ENCODE data around the gene PRKD1. TPM values are rescaled to one million over a fixed set of nuclear protein-coding genes. Genes with fewer than 3 reads are reported as not detected.
"Not testable (repeated sequence)": the region's sequence is repeated elsewhere in the genome, so short reads cannot be mapped to it uniquely, and the experiment has no call there.

PRKD1 gene
- total and polyA plus RNA-seq, 2 donors = 2.5 to 5.6 TPM

- no peak overlapping the region for H3K4me3 ChIP-seq (ENCODE audit: low read length in 2 of 2)
- DNase-seq (ENCODE audit: low read depth in 6 of 9, low spot score in 9 of 9) = no peak
- 94% methylated on average over 4 of the region's 4 CpGs for WGBS
- H3K27me3 ChIP-seq (ENCODE audit: control insufficient read depth in 2 of 2, insufficient read depth in 1 of 2, low read length in 1 of 2) = no peaks in the 10 kb centered on the region
- no peak overlapping the region for H3K27ac ChIP-seq (ENCODE audit: low read depth in 1 of 2, low read length in 1 of 2)
- no peaks in the 10 kb centered on the region for H3K4me1 ChIP-seq (ENCODE audit: control insufficient read depth in 2 of 2, insufficient read depth in 2 of 2, low read length in 2 of 2)
- no peaks in the 10 kb centered on the region for H3K36me3 ChIP-seq (ENCODE audit: control insufficient read depth in 2 of 2, insufficient read depth in 2 of 2, low read length in 1 of 2)
- H3K9me3 ChIP-seq (ENCODE audit: control insufficient read depth in 2 of 2, insufficient read depth in 1 of 2, low read length in 1 of 2) = no peaks in the 10 kb centered on the region
Measured at GRCh38 chr14:29735459-29735858, 192.2 kb downstream of the PRKD1 start.

GRCh38 chr14:29734732-29735131 is 192.9 kb downstream of the PRKD1 start:
- Histone ChIP-seq H3K36me3 (ENCODE audit: control insufficient read depth in 2 of 2, insufficient read depth in 2 of 2, low read length in 1 of 2) (no peaks in the 10 kb centered on the region), H3K27ac (ENCODE audit: low read depth in 1 of 2, low read length in 1 of 2) (no peak overlapping the region), H3K9me3 (ENCODE audit: control insufficient read depth in 2 of 2, insufficient read depth in 1 of 2, low read length in 1 of 2) (no peaks in the 10 kb centered on the region), H3K4me1 (ENCODE audit: control insufficient read depth in 2 of 2, insufficient read depth in 2 of 2, low read length in 2 of 2) (no peaks in the 10 kb centered on the region), H3K27me3 (ENCODE audit: control insufficient read depth in 2 of 2, insufficient read depth in 1 of 2, low read length in 1 of 2) (no peaks in the 10 kb centered on the region), H3K4me3 (ENCODE audit: low read length in 2 of 2) (no peak overlapping the region)
- 82% methylated on average over 1 of the region's 1 CpG for WGBS
- no peak for DNase-seq (ENCODE audit: low read depth in 6 of 9, low spot score in 9 of 9)

GRCh38 chr14:29726560-29727331 is 200.9 kb downstream of the PRKD1 start:
- not testable (repeated sequence) for H3K27ac ChIP-seq (ENCODE audit: low read depth in 1 of 2, low read length in 1 of 2); DNase-seq (ENCODE audit: low read depth in 6 of 9, low spot score in 9 of 9); H3K27me3 ChIP-seq (ENCODE audit: control insufficient read depth in 2 of 2, insufficient read depth in 1 of 2, low read length in 1 of 2); H3K4me1 ChIP-seq (ENCODE audit: control insufficient read depth in 2 of 2, insufficient read depth in 2 of 2, low read length in 2 of 2); H3K36me3 ChIP-seq (ENCODE audit: control insufficient read depth in 2 of 2, insufficient read depth in 2 of 2, low read length in 1 of 2); H3K9me3 ChIP-seq (ENCODE audit: control insufficient read depth in 2 of 2, insufficient read depth in 1 of 2, low read length in 1 of 2); H3K4me3 ChIP-seq (ENCODE audit: low read length in 2 of 2)
- 94% methylated on average over 4 of the region's 4 CpGs for WGBS

- Histone ChIP-seq H3K27me3 (ENCODE audit: control insufficient read depth in 2 of 2, insufficient read depth in 1 of 2, low read length in 1 of 2) (no peaks in the 10 kb centered on the region), H3K4me1 (ENCODE audit: control insufficient read depth in 2 of 2, insufficient read depth in 2 of 2, low read length in 2 of 2) (no peaks in the 10 kb centered on the region), H3K27ac (ENCODE audit: low read depth in 1 of 2, low read length in 1 of 2) (no peak overlapping the region), H3K9me3 (ENCODE audit: control insufficient read depth in 2 of 2, insufficient read depth in 1 of 2, low read length in 1 of 2) (no peaks in the 10 kb centered on the region), H3K36me3 (ENCODE audit: control insufficient read depth in 2 of 2, insufficient read depth in 2 of 2, low read length in 1 of 2) (no peaks in the 10 kb centered on the region), H3K4me3 (ENCODE audit: low read length in 2 of 2) (no peak overlapping the region)
- WGBS = 73% methylated on average over 3 of the region's 3 CpGs
- DNase-seq (ENCODE audit: low read depth in 6 of 9, low spot score in 9 of 9) = no peak
Measured at GRCh38 chr14:29724991-29725390, 202.7 kb downstream of the PRKD1 start.

- Histone ChIP-seq H3K4me3 (ENCODE audit: low read length in 2 of 2) (no peak overlapping the region), H3K4me1 (ENCODE audit: control insufficient read depth in 2 of 2, insufficient read depth in 2 of 2, low read length in 2 of 2) (no peaks in the 10 kb centered on the region), H3K27me3 (ENCODE audit: control insufficient read depth in 2 of 2, insufficient read depth in 1 of 2, low read length in 1 of 2) (no peaks in the 10 kb centered on the region), H3K27ac (ENCODE audit: low read depth in 1 of 2, low read length in 1 of 2) (no peak overlapping the region), H3K9me3 (ENCODE audit: control insufficient read depth in 2 of 2, insufficient read depth in 1 of 2, low read length in 1 of 2) (no peaks in the 10 kb centered on the region), H3K36me3 (ENCODE audit: control insufficient read depth in 2 of 2, insufficient read depth in 2 of 2, low read length in 1 of 2) (no peaks in the 10 kb centered on the region)
- no peak for DNase-seq (ENCODE audit: low read depth in 6 of 9, low spot score in 9 of 9)
- WGBS = 98% methylated on average over 1 of the region's 1 CpG
Measured at GRCh38 chr14:29722831-29723230, 204.8 kb downstream of the PRKD1 start.

- Histone ChIP-seq H3K36me3 (ENCODE audit: control insufficient read depth in 2 of 2, insufficient read depth in 2 of 2, low read length in 1 of 2) (no peaks in the 10 kb centered on the region), H3K4me3 (ENCODE audit: low read length in 2 of 2) (no peak overlapping the region), H3K27me3 (ENCODE audit: control insufficient read depth in 2 of 2, insufficient read depth in 1 of 2, low read length in 1 of 2) (no peaks in the 10 kb centered on the region), H3K4me1 (ENCODE audit: control insufficient read depth in 2 of 2, insufficient read depth in 2 of 2, low read length in 2 of 2) (no peaks in the 10 kb centered on the region), H3K9me3 (ENCODE audit: control insufficient read depth in 2 of 2, insufficient read depth in 1 of 2, low read length in 1 of 2) (no peaks in the 10 kb centered on the region), H3K27ac (ENCODE audit: low read depth in 1 of 2, low read length in 1 of 2) (no peak overlapping the region)
- WGBS = 87% methylated on average over 2 of the region's 2 CpGs
- DNase-seq (ENCODE audit: low read depth in 6 of 9, low spot score in 9 of 9) = no peak
Measured at GRCh38 chr14:29721586-29721985, 206.1 kb downstream of the PRKD1 start.

- WGBS = 80% methylated on average over 5 of the region's 5 CpGs
- H3K4me3 ChIP-seq (ENCODE audit: low read length in 2 of 2) = no peak overlapping the region
Measured at GRCh38 chr14:29717901-29718300, 209.7 kb downstream of the PRKD1 start.

GRCh38 chr14:29716150-29716549 is 211.5 kb downstream of the PRKD1 start:
- WGBS = 81% methylated on average over 1 of the region's 1 CpG
- no peak overlapping the region for H3K27ac ChIP-seq (ENCODE audit: low read depth in 1 of 2, low read length in 1 of 2)
- H3K4me1 ChIP-seq (ENCODE audit: control insufficient read depth in 2 of 2, insufficient read depth in 2 of 2, low read length in 2 of 2) = no peaks in the 10 kb centered on the region
- H3K4me3 ChIP-seq (ENCODE audit: low read length in 2 of 2) = no peak overlapping the region
- no peaks in the 10 kb centered on the region for H3K9me3 ChIP-seq (ENCODE audit: control insufficient read depth in 2 of 2, insufficient read depth in 1 of 2, low read length in 1 of 2)
- no peak for DNase-seq (ENCODE audit: low read depth in 6 of 9, low spot score in 9 of 9)
- H3K36me3 ChIP-seq (ENCODE audit: control insufficient read depth in 2 of 2, insufficient read depth in 2 of 2, low read length in 1 of 2) = no peaks in the 10 kb centered on the region
- H3K27me3 ChIP-seq (ENCODE audit: control insufficient read depth in 2 of 2, insufficient read depth in 1 of 2, low read length in 1 of 2) = no peaks in the 10 kb centered on the region

More at GRCh38 chr14:29717901-29718300, 209.7 kb downstream of the PRKD1 start:
- H3K4me1 ChIP-seq (ENCODE audit: control insufficient read depth in 2 of 2, insufficient read depth in 2 of 2, low read length in 2 of 2) = no peaks in the 10 kb centered on the region
- H3K36me3 ChIP-seq (ENCODE audit: control insufficient read depth in 2 of 2, insufficient read depth in 2 of 2, low read length in 1 of 2) = no peaks in the 10 kb centered on the region
- no peaks in the 10 kb centered on the region for H3K9me3 ChIP-seq (ENCODE audit: control insufficient read depth in 2 of 2, insufficient read depth in 1 of 2, low read length in 1 of 2)
- H3K27ac ChIP-seq (ENCODE audit: low read depth in 1 of 2, low read length in 1 of 2) = no peak overlapping the region
- no peak for DNase-seq (ENCODE audit: low read depth in 6 of 9, low spot score in 9 of 9)
- H3K27me3 ChIP-seq (ENCODE audit: control insufficient read depth in 2 of 2, insufficient read depth in 1 of 2, low read length in 1 of 2) = no peaks in the 10 kb centered on the region

- DNase-seq (ENCODE audit: low read depth in 6 of 9, low spot score in 9 of 9) = no peak
- Histone ChIP-seq H3K9me3 (ENCODE audit: control insufficient read depth in 2 of 2, insufficient read depth in 1 of 2, low read length in 1 of 2) (no peaks in the 10 kb centered on the region), H3K27me3 (ENCODE audit: control insufficient read depth in 2 of 2, insufficient read depth in 1 of 2, low read length in 1 of 2) (no peaks in the 10 kb centered on the region), H3K4me3 (ENCODE audit: low read length in 2 of 2) (no peak overlapping the region), H3K27ac (ENCODE audit: low read depth in 1 of 2, low read length in 1 of 2) (no peak overlapping the region), H3K4me1 (ENCODE audit: control insufficient read depth in 2 of 2, insufficient read depth in 2 of 2, low read length in 2 of 2) (no peaks in the 10 kb centered on the region), H3K36me3 (ENCODE audit: control insufficient read depth in 2 of 2, insufficient read depth in 2 of 2, low read length in 1 of 2) (no peaks in the 10 kb centered on the region)
- 93% methylated on average over 1 of the region's 1 CpG for WGBS
Measured at GRCh38 chr14:29712601-29713000, 215.0 kb downstream of the PRKD1 start.
